NAMALWA (cell line): ENCODE measurements around the gene KPTN.

Source experiments
- DNase-seq: peaks from one replicate; pipeline ENCODE4 v3.0.0-alpha.2; 2015; ENCODE audit warnings: low spot score

The KPTN gene

DNA sequence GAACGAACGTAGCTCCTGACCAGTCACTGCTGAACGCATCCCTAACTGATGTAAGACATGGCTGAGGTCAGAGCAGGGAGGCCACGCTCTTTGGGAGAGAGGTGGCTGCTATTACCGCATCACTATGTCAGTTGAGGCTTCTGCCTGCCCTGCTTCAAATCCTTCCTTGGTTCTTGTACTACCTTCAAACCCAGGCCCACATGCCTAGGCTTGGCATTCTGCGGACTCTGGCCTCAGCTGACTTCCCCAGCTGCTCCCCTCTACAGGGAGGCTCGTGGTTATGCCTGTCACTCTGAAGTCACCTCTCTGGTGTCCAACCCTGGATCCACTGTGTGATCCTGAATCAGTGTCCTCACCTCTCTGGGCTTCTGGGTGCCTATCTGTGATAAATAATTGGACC lies 49.9 kb downstream of the KPTN start:
- DNase-seq = no peak

DNA sequence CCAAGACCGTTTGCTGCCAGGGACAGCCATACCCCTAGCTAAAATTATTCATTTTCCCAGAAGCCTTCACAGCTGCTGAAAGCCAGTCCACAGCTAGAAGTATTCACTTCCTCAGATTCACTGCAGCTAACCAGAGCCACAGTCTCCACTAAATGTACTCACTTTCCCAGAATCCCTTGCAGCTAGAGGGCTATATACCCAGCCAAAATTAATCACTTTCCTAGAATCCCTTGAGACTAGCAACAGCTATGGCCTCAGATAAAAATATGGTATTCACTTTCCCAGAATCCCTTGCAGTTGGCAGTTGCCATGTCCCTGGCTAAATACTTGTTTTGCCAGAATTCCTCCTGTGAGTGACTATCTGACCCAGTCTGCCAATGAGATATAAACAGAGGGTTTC lies 50.9 kb downstream of the KPTN start:
- DNase-seq = peak; percentile 55

DNA sequence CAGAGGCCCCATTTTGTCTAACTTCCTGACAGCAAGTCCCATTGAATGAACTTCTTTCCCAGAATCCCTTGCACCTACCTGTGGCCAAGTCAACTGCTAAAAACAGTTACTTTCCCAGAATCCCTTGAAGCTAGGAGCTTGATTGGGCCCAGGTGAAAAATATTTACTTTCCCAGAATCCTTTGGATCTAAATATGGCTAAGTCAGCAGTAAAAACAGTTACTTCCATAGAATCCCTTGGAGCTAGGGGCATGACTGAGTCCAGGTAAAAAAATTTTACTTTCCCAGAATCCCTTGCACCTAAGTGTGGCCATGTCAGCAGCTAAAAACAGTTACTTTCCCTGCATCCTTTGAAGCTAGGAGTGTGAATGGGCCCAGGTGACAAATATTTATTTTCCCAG lies 51.5 kb downstream of the KPTN start:
- no peak for DNase-seq

DNA sequence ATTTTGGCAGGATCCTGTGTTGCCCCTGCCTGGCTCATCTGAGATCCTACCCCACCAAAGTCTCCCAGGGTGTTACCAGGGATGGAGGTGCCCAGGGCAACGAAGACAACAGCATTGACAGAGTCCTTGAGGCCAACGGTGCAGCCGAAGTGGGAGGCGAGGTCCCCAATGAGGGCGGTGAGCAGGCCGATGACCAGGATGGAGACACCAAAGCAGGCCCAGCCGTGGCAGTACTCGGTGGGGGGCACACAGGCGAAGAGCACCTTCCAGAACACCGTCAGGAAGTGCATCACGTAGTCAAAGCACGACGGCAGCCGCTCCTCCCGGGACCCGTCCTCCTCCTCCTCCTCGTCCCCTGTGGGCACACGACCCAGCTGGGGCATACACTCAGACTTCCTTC lies 51.9 kb downstream of the KPTN start:
- DNase-seq = no peak

DNA sequence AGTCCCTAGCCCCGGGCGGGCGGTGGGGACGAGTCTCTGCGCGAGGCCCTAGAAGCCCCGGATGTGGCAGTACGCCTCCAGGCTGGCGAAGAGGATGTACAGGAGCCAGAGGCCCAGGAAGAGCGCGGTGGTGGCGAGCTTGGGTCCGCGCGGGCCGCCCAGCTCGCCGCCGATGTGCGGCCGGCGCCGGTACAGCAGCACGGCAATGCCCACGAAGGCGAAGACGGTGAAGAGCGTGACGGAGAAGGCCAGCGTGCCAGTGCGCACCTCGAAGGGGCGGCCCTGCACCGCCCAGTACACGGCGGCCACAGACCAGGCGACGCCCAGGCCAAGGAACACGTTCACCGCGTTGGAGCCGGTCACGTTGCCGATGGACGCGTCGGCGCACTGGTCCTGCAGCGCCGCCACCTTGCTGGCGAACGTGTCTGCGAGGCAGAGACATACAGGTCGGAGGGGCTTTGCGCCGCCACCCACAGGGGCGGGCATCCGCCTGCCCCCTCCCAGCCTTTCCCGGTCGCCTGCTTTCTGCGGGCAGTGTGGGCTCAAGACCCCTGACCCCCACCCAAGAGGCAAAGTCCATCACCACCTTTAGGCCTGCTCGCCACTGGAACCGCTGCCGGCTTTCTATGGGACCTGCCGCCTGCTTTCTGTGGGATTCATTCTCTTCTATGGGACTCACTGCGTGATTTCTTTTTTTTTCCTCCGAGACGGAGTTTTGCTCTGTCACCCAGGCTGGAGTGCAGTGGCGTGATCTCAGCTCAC lies 53.8 kb downstream of the KPTN start:
- DNase-seq = no peak

DNA sequence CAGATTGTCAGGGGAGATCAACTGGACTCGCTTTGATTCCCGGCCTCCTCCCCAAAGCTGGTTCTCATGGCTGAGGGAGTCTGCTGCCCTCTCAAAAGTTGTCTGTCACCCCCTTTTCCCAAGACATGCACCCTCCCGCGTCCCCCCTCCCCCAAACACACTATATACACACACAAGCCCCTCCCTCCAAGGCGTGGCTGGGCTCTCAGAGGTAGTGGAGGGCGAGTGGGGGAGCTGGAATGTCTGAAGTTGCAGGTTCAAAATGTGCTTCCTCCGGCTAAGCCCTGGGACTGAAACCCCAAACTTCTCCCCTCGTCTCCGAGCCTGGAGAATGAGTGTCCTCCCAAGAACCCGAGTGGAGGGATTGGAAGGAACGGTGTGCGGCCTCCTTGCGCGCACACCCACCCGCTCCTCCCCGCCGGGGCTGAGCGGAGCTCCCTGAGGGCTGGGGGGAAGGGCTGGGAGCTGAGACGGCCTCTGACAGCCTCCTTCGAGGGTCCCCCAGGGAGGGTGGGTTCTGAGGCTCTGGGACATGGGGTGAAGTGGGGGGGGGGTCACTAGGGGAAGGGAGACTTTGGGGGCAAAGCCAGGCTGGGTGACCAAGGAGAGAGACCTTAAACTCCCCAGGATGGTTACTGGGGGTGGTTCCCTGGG lies 54.8 kb downstream of the KPTN start:
- DNase-seq = no peak

DNA sequence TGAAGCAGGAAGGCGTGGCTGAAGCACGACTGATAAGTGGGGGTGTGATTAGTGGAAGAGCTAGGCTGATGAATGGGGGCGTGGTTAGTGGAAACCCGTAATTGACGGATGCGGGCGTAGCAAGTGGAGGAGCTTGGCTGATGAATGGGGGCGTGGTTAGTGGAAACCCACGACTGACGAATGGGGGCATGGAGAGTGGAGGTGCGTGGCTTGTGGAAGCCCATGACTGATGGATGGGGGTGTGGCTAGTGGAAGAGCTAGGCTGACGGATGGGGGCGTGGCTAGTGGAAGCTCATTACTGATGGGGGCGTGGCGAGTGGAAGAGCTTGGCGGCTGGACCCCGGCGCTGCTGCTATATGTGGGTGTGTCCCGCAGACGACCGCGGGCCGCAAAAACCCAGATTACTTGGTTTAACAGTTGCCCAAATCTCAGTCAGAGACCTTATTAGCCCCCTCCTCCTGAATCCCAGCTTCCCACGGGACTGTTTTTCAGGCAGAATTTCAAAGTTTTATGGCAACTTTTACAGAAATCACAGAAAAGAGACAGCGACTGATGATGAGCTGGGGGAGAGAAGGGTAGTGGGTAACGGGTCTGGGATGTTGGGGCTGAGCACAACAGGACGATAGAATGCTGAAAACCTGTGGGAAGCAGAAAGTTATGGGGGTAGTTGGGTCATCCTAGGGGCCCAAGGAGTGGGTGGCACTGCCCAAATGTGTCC lies 55.7 kb downstream of the KPTN start:
- peak; percentile 100 for DNase-seq

DNA sequence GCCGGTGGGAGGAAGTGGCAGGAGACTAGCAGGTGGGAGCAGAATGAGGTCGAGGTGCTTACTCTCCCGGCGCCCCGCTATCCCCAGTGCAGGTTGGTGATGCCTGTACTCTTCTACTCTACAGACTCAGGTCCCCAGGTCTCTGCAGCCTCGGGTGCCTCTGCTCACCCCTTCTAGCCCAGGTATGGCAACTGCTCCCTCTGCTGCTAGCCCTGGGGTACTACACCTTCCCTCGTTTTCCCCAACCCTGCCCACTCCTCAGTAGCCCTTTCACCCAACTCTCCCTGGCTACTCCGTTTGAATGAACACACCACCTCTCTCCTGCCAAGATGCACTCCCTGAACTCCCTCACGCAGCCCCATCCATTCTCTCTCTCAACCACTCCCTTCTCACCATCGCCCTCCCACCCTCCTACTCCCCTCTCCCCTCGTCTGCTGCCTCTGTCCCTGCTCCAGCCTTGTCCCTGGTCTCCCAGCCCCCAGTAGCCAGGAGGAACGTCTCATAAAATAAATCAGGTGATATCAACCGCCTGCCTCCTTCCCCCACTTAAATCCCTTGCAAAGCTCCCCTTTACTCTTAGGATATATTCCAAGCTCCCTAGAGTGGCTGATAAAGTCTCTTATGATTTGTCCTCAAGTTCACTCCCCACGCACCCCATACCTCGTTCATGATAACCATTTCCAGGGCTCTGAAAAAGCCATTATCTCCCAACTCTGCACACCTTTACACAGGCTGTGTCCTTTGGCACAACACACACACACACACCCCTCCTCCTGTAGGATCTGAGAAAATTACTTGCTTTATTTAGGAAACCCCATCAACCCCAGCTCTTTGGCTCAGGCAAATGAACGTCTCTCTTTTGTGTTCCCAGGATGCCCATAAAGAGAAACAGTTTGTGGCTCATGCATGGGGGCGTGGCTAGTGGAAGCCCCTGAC lies 56.5 kb downstream of the KPTN start:
- DNase-seq = peak; percentile 89
